ENCODE data around the gene APP. TPM values are rescaled to one million over a fixed set of nuclear protein-coding genes. Genes with fewer than 3 reads are reported as not detected.

Gene APP
- total RNA-seq, 2 donors from 2014 or later, result 506 to 721 TPM

DNA sequence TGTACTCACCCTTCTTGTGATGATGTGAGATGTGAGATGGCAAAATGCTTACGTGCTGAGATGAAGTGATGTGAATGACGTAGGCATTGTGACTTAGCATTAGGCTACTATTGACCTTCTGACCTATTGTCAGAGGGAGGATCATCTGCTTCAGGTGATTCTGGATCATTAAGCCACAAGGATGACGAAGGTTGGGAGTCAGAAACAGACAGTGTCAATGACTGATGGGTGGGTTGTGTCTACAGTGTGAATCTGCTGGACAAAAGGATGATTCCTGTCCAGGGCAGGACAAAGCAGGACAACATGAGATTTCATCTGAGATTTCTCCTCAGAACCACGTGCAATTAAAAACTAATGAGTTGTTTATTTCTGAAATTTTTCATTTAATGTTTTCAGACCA, 306.8 kb downstream of the APP start:
- intact Hi-C loops (cut with DNase I), result no loop called here
- Histone ChIP-seq H3K27ac (no peak overlapping the region), H3K4me3 (no peak overlapping the region), H3K36me3 (no peaks in the 10 kb centered on the region), H3K9me3 (no peaks in the 10 kb centered on the region), H3K9ac (ENCODE audit: low read depth in 2 of 2, low read length in 2 of 2) (no peak overlapping the region), H3K27me3 (no peaks in the 10 kb centered on the region), H3K4me1 (no peaks in the 10 kb centered on the region)
- DNase-seq, result no peak
- TF ChIP-seq, protein P1, sequence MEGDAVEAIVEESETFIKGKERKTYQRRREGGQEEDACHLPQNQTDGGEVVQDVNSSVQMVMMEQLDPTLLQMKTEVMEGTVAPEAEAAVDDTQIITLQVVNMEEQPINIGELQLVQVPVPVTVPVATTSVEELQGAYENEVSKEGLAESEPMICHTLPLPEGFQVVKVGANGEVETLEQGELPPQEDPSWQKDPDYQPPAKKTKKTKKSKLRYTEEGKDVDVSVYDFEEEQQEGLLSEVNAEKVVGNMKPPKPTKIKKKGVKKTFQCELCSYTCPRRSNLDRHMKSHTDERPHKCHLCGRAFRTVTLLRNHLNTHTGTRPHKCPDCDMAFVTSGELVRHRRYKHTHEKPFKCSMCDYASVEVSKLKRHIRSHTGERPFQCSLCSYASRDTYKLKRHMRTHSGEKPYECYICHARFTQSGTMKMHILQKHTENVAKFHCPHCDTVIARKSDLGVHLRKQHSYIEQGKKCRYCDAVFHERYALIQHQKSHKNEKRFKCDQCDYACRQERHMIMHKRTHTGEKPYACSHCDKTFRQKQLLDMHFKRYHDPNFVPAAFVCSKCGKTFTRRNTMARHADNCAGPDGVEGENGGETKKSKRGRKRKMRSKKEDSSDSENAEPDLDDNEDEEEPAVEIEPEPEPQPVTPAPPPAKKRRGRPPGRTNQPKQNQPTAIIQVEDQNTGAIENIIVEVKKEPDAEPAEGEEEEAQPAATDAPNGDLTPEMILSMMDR (IDR thresholded peaks at IDR 0.05), result no peak

DNA sequence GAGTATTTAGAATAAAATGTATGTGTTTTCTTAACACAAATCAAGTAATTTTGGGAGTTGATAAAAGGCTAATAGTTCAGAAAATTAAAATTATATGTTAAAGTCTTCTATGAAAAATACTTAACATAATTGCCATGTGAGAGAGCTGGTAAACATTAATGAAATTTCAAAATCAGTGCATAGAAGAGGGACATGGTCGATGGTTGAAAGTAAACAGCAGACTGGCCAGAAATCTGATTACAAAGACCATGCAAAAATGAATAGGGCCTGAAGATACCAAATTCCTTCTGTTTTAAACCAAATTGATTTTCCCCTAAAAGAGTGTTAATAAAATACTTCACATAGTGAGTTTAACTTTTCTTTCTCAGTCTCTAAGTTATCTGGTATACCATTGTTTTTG, 307.5 kb downstream of the APP start:
- H3K27me3 ChIP-seq, result no peaks in the 10 kb centered on the region
- no peak overlapping the region for H3K27ac ChIP-seq
- H3K4me3 ChIP-seq, result no peak overlapping the region
- no peaks in the 10 kb centered on the region for H3K4me1 ChIP-seq
- H3K36me3 ChIP-seq, result no peaks in the 10 kb centered on the region
- DNase-seq, result no peak
- no peak overlapping the region for H3K9ac ChIP-seq (ENCODE audit: low read depth in 2 of 2, low read length in 2 of 2)
- intact Hi-C loops (cut with DNase I), result no loop called here
- TF ChIP-seq, protein P1 (IDR thresholded peaks at IDR 0.05), result no peak
- no peaks in the 10 kb centered on the region for H3K9me3 ChIP-seq

DNA sequence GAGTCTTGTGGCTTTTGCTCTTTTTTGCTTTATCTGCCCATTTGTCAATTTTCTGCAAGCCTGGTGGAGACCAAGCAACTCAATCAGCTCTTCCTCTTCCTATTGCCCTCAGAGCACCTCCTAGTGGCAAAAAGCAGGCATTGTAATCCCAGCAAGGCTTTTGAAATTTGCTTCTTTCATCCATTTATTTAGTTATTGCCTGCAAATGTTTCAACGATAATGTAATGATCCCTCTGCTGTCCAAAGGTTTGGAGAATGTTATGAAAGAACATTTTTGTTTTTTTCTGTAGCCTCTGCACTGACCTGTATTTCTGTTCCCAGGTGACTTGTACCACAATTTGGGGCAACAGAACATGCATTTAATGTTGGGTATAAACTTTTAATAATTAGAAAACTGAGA, 308.0 kb downstream of the APP start:
- H3K4me3 ChIP-seq, result no peak overlapping the region
- H3K9me3 ChIP-seq, result no peaks in the 10 kb centered on the region
- H3K27ac ChIP-seq, result no peak overlapping the region
- DNase-seq, result no peak
- no peak overlapping the region for H3K9ac ChIP-seq (ENCODE audit: low read depth in 2 of 2, low read length in 2 of 2)
- TF ChIP-seq, protein P1 (IDR thresholded peaks at IDR 0.05), result peak; percentile 70
- H3K27me3 ChIP-seq, result no peaks in the 10 kb centered on the region
- no peaks in the 10 kb centered on the region for H3K36me3 ChIP-seq
- H3K4me1 ChIP-seq, result no peaks in the 10 kb centered on the region
- intact Hi-C loops (cut with DNase I), result no loop called here

DNA sequence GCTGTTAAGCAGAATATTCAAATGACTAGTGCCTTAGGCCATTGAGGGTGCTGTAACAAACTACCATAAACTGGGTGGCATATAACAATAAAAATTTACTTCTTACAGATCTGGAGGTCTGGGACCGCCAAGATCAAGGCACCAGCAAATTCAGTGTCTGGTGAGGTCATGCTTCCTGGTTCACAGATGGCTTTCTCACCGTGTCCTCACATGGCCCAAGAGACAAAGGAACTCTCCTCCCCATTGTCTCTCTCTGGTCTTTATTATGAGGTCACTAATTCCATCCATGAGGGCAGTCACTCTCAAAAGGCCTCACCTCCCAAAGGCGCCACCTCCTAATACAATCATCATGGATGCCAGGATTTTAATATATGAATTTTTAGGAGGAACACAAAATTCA, 308.5 kb downstream of the APP start:
- H3K4me3 ChIP-seq, result no peak overlapping the region
- H3K36me3 ChIP-seq, result no peaks in the 10 kb centered on the region
- DNase-seq, result peak; percentile 49
- no peak overlapping the region for H3K27ac ChIP-seq
- intact Hi-C loops (cut with DNase I), result no loop called here
- H3K27me3 ChIP-seq, result no peaks in the 10 kb centered on the region
- no peak overlapping the region for H3K9ac ChIP-seq (ENCODE audit: low read depth in 2 of 2, low read length in 2 of 2)
- TF ChIP-seq, protein P1 (IDR thresholded peaks at IDR 0.05), result no peak
- H3K4me1 ChIP-seq, result no peaks in the 10 kb centered on the region
- no peaks in the 10 kb centered on the region for H3K9me3 ChIP-seq

DNA sequence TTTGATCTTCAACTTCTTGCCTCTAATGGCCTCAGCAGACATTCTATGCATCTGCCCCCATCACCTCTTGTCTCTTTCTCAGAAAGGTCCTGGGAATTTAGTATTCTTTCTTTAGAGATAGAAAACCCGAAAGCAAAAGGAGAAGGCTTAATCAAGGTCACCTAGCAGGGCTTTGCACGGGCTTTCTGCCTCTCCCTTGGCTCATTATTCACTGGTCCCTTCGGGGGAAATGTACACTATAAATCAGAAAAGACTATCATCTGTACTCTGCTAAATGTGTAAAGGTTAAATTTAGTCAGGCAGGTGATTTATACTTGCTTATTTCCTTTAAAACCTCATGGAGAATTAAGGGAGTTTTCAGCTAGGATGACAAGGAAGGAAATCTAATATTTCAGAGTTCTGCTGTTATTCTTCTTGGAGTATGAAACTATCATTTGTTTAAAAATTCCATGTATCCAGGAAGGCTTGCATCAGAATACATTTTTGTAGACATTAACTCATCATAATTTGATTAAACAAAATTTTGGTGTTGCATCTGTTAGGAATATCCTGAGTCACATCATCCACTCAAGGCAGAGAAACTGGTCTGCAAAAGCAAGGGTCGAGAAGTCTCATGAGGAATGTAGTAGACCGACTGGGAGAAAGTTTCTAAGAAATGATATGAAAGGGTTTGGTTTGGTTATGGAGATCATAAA, 311.2 kb downstream of the APP start:
- TF ChIP-seq, protein P1 (IDR thresholded peaks at IDR 0.05), result no peak
- no peak for DNase-seq
- H3K4me3 ChIP-seq, result no peak overlapping the region
- no peaks in the 10 kb centered on the region for H3K9me3 ChIP-seq
- intact Hi-C loops (cut with DNase I), result no loop called here
- no peaks in the 10 kb centered on the region for H3K27me3 ChIP-seq
- no peak overlapping the region for H3K27ac ChIP-seq
- no peaks in the 10 kb centered on the region for H3K36me3 ChIP-seq
- H3K4me1 ChIP-seq, result no peaks in the 10 kb centered on the region
- no peak overlapping the region for H3K9ac ChIP-seq (ENCODE audit: low read depth in 2 of 2, low read length in 2 of 2)

Data from colonic mucosa (tissue), 4 donors.